ENCODE results near the gene EML3. TPM values are rescaled to one million over a fixed set of nuclear protein-coding genes. Genes with fewer than 3 reads are reported as not detected.

EML3 gene
- total and polyA plus RNA-seq, 2 of the 13 experiments (the other 11 are each of a cell fraction or from before 2014, with no cell fraction given), result 10.6 to 12.3 TPM

DNA sequence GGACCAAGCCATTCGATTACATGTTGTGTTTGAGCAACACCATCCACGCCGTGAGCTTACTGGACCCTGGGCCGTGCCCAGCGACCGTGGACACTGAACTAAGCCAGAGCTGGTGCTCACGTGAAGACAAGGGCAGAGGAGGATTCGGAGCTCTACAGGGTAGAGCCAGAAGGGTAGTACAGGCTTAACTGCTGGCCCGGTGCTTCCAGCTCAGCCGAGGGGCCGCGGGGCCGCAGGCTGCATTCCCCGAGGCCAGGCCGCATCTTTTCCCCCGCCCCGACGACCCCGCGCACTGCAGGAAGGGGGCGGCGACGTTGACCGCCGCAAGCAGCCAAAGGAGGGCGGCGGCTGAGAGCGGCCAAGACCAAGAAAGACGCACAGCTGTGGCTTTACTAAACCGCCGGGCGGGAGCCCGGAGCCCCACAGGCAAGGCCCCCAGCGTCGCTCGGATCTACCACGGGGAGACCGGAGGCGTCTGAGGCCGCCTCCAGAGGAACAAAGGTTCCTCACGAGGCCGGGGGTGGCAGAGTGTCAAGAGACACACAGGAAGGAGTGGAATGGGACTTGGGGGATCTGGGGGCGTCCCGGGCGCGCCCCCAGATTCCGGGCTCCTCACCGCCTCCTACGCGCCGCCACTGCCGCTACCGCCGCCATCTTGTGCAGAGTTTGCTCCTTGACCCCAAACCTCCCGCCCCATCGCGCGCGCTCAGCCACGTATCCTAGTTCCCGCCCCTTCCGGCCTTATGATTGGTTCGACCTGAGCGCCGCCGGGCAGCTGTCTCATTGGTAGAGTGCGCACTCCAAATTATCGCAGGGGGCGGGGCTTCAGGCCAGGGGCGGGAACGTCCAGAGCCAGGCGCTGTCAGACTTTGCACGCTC lies 33.6 kb upstream of the EML3 start, which contains the start of gene GANAB (continued):
- TF ChIP-seq ZNF460 (CRISPR knock-in tag; IDR thresholded peaks at IDR 0.05; ENCODE audit: borderline replicate concordance) (peak; percentile 17; the same call in 1 of the 2 replicates), RARA (CRISPR knock-in tag; IDR thresholded peaks at IDR 0.05) (peak; percentile 45; the same call in 1 of the 2 replicates), ELF3 (CRISPR knock-in tag; IDR thresholded peaks at IDR 0.05) (peak; percentile 17; the same call in 1 of the 2 replicates), TIGD3 (CRISPR knock-in tag; IDR thresholded peaks at IDR 0.05; ENCODE audit: borderline replicate concordance) (0 out of 2 replicates have a peak, but pooled peaks have one; percentile 29), ZNF264 (CRISPR knock-in tag; IDR thresholded peaks at IDR 0.05) (0 out of 2 replicates have a peak, but pooled peaks have one; percentile 41), ZSCAN12 (CRISPR knock-in tag; IDR thresholded peaks at IDR 0.05) (peak; percentile 55; the same call in 1 of the 2 replicates), ZNF235 (CRISPR knock-in tag; IDR thresholded peaks at IDR 0.05; ENCODE audit: borderline replicate concordance) (0 out of 2 replicates have a peak, but pooled peaks have one; percentile 73), PITX1 (CRISPR knock-in tag; IDR thresholded peaks at IDR 0.05) (0 out of 2 replicates have a peak, but pooled peaks have one; percentile 48), KDM2A (CRISPR knock-in tag; IDR thresholded peaks at IDR 0.05; ENCODE audit: borderline replicate concordance, low read depth) (peak; percentile 98), SALL1 (CRISPR knock-in tag; IDR thresholded peaks at IDR 0.05) (peak; percentile 15), YEATS2 (CRISPR knock-in tag; IDR thresholded peaks at IDR 0.05; ENCODE audit: borderline replicate concordance) (0 out of 2 replicates have a peak, but pooled peaks have one; percentile 33), ZNF709 (CRISPR knock-in tag; IDR thresholded peaks at IDR 0.05) (peak; percentile 26; the same call in 1 of the 2 replicates), ZNF784 (CRISPR knock-in tag; IDR thresholded peaks at IDR 0.05; ENCODE audit: borderline replicate concordance) (no peak), SIN3A (IDR thresholded peaks at IDR 0.05; ENCODE audit: borderline replicate concordance, low read depth, low read length) (peak; percentile 91; the same call in 1 of the 2 replicates), ZNF614 (CRISPR knock-in tag; IDR thresholded peaks at IDR 0.05; ENCODE audit: borderline replicate concordance) (peak; percentile 16; the same call in 1 of the 2 replicates), ZNF674 (CRISPR knock-in tag; IDR thresholded peaks at IDR 0.05; ENCODE audit: low read depth) (no peak), GPN1 (CRISPR knock-in tag; IDR thresholded peaks at IDR 0.05; ENCODE audit: borderline replicate concordance) (0 out of 2 replicates have a peak, but pooled peaks have one; percentile 16), ZNF768 (CRISPR knock-in tag; IDR thresholded peaks at IDR 0.05) (no peak)
- TF ChIP-seq, protein P1, sequence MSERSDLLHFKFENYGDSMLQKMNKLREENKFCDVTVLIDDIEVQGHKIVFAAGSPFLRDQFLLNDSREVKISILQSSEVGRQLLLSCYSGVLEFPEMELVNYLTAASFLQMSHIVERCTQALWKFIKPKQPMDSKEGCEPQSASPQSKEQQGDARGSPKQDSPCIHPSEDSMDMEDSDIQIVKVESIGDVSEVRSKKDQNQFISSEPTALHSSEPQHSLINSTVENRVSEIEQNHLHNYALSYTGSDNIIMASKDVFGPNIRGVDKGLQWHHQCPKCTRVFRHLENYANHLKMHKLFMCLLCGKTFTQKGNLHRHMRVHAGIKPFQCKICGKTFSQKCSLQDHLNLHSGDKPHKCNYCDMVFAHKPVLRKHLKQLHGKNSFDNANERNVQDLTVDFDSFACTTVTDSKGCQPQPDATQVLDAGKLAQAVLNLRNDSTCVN (CRISPR knock-in tag; IDR thresholded peaks at IDR 0.05; ENCODE audit: borderline replicate concordance), result no peak
- TF ChIP-seq, protein P2, sequence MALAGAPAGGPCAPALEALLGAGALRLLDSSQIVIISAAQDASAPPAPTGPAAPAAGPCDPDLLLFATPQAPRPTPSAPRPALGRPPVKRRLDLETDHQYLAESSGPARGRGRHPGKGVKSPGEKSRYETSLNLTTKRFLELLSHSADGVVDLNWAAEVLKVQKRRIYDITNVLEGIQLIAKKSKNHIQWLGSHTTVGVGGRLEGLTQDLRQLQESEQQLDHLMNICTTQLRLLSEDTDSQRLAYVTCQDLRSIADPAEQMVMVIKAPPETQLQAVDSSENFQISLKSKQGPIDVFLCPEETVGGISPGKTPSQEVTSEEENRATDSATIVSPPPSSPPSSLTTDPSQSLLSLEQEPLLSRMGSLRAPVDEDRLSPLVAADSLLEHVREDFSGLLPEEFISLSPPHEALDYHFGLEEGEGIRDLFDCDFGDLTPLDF (CRISPR knock-in tag; IDR thresholded peaks at IDR 0.05), result peak; percentile 87; the same call in 1 of the 2 replicates
- TF ChIP-seq, protein P3, sequence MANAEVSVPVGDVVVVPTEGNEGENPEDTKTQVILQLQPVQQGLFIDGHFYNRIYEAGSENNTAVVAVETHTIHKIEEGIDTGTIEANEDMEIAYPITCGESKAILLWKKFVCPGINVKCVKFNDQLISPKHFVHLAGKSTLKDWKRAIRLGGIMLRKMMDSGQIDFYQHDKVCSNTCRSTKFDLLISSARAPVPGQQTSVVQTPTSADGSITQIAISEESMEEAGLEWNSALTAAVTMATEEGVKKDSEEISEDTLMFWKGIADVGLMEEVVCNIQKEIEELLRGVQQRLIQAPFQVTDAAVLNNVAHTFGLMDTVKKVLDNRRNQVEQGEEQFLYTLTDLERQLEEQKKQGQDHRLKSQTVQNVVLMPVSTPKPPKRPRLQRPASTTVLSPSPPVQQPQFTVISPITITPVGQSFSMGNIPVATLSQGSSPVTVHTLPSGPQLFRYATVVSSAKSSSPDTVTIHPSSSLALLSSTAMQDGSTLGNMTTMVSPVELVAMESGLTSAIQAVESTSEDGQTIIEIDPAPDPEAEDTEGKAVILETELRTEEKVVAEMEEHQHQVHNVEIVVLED (CRISPR knock-in tag; IDR thresholded peaks at IDR 0.05; ENCODE audit: borderline replicate concordance), result peak; percentile 87

Data from HepG2 (cell line).